HG02840 (cell line): ENCODE measurements around the gene ZNF25.
"Not testable (repeated sequence)": the region's sequence is repeated elsewhere in the genome, so short reads cannot be mapped to it uniquely, and the experiment has no call there.

Experiments used
- ATAC-seq: cut with Tn5 transposase; IDR thresholded peaks from one replicate; pipeline ENCODE4 v1.9.1; 2021; ENCODE audit warnings: mild to moderate bottlenecking, moderate library complexity, moderate number of reproducible peaks; ENCODE audit not compliant: unreplicated experiment, low FRiP score

ZNF25 gene

GRCh38 chr10:37976091-37976879 lies at the start of gene ZNF25:
Gene ZNF25, minus strand, starts transcription at chr10:37976647. Its CDS starts 4,925 bp downstream, at chr10:37971722.
- peak; percentile 99 for ATAC-seq

GRCh38 chr10:38025283-38025682 lies 48.8 kb upstream of the ZNF25 start:
- no peak for ATAC-seq

- not testable (repeated sequence) for ATAC-seq
Measured at GRCh38 chr10:38019124-38019523, 42.7 kb upstream of the ZNF25 start.

- ATAC-seq: no peak
Measured at GRCh38 chr10:38016354-38016753, 39.9 kb upstream of the ZNF25 start.

GRCh38 chr10:38010119-38010903 lies 33.9 kb upstream of the ZNF25 start, which contains the start of gene ZNF33A:
Gene ZNF33A, plus strand, starts transcription at chr10:38010675. Its CDS starts 1,667 bp downstream, at chr10:38012342.
- peak; percentile 86 for ATAC-seq

- ATAC-seq: no peak
Measured at GRCh38 chr10:38007991-38008390, 31.5 kb upstream of the ZNF25 start.

GRCh38 chr10:38007551-38007950 lies 31.1 kb upstream of the ZNF25 start:
- ATAC-seq: no peak

- ATAC-seq: no peak
Measured at GRCh38 chr10:38003588-38003987, 27.1 kb upstream of the ZNF25 start.

GRCh38 chr10:38003026-38003425 lies 26.6 kb upstream of the ZNF25 start:
- no peak for ATAC-seq

GRCh38 chr10:38000474-38000873 lies 24.0 kb upstream of the ZNF25 start:
- not testable (repeated sequence) for ATAC-seq

GRCh38 chr10:37998920-37999319 lies 22.5 kb upstream of the ZNF25 start:
- ATAC-seq: not testable (repeated sequence)

GRCh38 chr10:37992083-37992482 lies 15.6 kb upstream of the ZNF25 start:
- no peak for ATAC-seq

- no peak for ATAC-seq
Measured at GRCh38 chr10:37991655-37992054, 15.2 kb upstream of the ZNF25 start.

- no peak for ATAC-seq
Measured at GRCh38 chr10:37976880-37977203, 395 bp upstream of the ZNF25 start.

- ATAC-seq: no peak
Measured at GRCh38 chr10:37975401-37975991, 951 bp downstream of the ZNF25 start.

- no peak for ATAC-seq
Measured at GRCh38 chr10:37972396-37972795, 4.1 kb downstream of the ZNF25 start.

- ATAC-seq: no peak
Measured at GRCh38 chr10:37965006-37965405, 11.4 kb downstream of the ZNF25 start.

- ATAC-seq: no peak
Measured at GRCh38 chr10:37960591-37961137, 15.8 kb downstream of the ZNF25 start.

GRCh38 chr10:37957841-37958240 lies 18.6 kb downstream of the ZNF25 start:
- ATAC-seq: no peak

GRCh38 chr10:37952926-37953325 lies 23.5 kb downstream of the ZNF25 start:
- ATAC-seq: no peak
